Left lobe of liver (tissue), 2 donors: ENCODE results near the gene LYL1. TPM values are rescaled to one million over a fixed set of nuclear protein-coding genes. Genes with fewer than 3 reads are reported as not detected.
A peak's percentile ranks its signal among the peaks of the same experiment; 100 is the strongest.

Experiments
- ATAC-seq: fragments of 200-7000 bp; cut with Tn5 transposase; one replicate; pipeline ENCODE4 v1.9.1; 2020; ENCODE audit warnings: mild to moderate bottlenecking, moderate library complexity
- DNase-seq: peaks from one replicate; pipeline ENCODE4 v3.0.0-alpha.2; 2020; ENCODE audit warnings: low spot score
- total RNA-seq: library from RNA; stranded (reverse); gene quantifications from one replicate; pipeline ENCODE4 v1.2.1, GENCODE V29; 2021
- donor health status: DM: no; HTN: no; CAD: no; lungs with moderate emphysema.
- donor health status: DM: no; HTN: yes; CAD: no.

LYL1 gene
- total RNA-seq, 1 donor from 2014 or later = 1.5 TPM

DNA sequence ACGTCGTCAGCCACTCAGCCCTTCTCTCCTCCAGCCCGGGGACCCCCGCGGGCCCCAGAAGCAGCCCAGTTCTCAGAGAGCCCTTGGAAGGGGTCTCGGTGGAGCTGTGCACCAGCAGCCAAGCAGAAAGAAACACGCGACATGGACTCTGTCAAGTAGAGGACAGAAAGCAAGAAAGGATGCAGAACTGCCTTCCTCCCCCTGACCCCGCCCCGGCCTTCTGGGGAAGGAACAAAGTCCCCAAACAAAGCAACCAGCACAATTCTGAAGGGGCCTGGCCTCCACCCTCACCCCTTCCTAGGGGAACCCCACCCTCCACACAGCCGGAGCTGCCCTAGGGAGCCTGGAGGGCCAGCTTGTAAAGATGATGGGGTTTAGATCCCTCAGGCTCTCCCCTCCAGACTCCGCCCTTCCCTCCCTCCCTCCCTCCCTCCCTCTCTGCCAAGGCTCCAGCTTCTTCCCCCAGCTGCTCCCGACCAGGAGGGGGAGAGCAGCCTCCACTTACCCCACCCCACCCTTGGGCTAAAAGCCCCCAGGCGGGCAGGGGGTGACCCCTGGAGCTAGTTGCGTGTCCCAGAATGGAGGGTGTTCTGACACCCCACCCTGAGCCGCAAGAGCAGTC is 7.8 kb downstream of the LYL1 start:
- DNase-seq (no peak), ATAC-seq (no peak)

DNA sequence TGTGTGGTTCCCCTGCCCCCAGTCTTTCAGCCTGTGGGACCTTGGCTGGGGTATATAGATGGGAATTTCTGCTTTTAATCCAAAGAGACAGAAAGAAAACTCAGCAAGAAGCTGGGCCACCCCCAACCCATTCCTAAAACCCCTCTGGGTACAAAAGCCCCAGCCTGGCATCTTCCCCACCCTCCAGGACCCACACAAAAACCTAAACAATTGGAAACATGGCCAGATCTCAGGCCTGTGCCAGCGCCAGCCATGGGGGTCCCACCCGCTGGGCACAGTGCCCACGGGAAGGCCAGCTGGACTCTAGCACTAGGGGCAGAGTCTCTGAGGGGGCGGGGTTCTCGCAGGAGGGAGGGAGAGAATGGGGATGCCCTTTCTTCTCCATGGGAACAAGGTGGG is 8.6 kb downstream of the LYL1 start:
- ATAC-seq (no peak), DNase-seq (no peak)

DNA sequence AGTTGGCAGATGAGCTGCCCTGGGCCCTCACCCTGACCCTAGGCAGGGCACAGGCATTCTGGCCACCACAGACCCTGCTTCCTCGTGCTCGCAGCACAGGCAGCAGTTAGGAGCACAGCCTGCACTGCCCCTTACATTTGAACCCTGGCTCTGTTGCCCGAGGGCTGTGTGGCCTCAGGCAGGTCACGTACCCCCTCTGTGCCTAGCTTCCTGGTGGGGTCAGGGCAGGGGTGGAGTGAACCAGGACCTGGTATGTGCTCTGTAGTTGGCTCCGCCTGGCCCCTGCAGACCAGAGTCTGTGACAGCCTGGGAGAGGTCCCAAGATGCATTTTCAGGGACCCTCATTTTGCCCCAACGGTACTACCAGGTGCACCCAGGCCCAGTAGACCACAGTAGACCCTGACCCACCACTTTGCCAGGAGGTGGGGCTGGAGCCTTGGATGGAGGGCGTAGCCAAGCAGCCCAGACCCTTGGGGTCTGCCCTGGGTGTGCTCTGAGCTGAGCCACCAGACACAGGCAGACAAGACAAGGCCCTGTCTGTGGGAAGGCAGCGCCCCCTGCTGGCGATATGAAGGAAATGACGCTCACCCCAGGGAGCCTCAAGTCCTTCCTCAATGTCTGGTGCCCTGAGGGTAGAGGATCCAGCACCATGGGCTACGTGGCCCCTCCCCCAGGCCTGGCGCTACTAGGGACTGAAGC is 9.1 kb downstream of the LYL1 start:
- ATAC-seq (peak; percentile 77), DNase-seq (peak; percentile 81)

DNA sequence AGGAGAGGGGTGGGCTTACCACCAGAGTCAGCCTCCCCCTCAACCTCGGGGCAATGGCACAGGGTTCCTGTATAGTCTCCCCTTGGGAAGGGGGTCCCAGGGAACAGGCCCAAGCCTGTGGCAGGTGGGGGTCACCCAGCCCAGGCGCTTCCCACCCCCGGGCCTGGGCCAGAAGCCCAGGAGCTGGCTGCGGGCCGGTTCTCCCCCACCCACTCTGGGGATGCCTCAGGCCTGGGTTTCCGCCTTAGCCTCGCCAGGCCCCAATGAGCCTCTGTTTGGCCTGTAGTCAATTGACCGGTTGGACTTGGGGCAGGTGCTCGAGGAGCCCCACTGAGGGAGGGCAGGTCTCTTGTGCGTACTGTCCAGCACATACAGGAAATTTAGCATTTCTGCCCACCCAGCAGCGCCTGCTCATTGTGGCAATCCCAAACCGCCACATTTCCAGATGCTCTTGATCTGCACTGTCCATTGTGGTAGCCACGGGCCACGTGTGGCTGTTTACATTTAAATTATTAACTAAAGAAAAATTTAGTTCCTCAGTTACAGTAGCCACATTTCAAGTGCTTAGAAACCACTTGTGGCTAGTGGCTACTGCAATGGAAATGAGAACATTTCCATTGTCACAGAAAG is 9.9 kb downstream of the LYL1 start:
- DNase-seq (no peak), ATAC-seq (no peak)

DNA sequence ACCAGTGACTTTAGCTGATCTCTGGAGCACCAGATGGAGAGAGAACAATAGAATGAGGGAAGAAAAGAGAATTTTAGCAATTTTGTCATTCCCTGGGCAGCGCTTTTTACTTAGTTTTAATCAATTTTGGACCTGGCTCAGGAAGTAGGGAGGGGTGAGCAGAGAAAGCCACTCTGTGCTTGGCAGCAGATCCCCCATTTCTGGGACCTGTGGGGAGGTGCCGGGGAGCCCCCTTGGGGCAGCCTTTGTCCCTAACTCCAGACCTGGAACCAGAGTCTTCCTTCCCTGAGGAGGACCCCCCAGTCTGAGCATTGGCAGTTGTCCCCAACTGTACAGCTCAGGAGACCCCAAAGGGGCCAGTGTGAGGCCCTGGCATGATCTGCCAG is 10.5 kb downstream of the LYL1 start:
- DNase-seq (no peak), ATAC-seq (no peak)

DNA sequence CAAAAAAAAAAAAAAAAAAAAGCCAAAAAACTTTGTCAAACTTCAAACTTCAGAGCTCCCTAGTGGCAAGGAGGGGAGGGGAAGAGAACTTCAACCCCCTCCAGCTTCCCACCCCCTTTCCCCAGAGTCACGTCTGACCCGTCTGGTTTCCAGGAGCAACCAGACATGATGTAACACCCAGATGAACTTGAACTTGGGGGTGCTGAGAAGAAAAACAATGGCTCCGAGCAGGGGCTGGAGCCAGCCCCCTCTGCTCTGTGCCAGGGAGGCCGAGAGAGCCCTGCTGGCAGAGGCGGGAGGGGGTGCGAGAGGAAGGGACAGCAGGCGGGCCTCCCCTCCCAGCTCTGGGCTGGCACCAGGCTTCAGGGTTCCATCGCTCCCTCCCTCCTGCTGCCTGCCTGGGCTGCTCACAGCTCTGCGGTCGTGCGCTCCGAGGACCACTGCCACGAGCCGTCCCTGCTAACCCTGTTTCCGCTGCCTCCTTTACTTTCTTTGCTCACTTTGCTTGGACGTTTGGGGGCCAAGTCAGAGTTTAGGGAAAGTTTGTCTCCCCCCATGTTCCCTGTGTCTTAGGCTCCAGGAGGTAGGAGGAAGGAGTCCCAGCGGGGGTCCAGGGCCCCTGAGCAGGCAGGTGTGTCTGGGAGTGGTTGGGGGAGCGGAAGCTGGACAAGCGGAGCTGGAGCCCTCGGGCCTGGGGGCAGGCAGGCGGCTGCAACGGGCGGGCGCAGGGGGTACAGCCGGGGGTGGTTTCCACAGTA is 11.1 kb downstream of the LYL1 start:
- peak; percentile 1 for ATAC-seq
- DNase-seq = no peak

DNA sequence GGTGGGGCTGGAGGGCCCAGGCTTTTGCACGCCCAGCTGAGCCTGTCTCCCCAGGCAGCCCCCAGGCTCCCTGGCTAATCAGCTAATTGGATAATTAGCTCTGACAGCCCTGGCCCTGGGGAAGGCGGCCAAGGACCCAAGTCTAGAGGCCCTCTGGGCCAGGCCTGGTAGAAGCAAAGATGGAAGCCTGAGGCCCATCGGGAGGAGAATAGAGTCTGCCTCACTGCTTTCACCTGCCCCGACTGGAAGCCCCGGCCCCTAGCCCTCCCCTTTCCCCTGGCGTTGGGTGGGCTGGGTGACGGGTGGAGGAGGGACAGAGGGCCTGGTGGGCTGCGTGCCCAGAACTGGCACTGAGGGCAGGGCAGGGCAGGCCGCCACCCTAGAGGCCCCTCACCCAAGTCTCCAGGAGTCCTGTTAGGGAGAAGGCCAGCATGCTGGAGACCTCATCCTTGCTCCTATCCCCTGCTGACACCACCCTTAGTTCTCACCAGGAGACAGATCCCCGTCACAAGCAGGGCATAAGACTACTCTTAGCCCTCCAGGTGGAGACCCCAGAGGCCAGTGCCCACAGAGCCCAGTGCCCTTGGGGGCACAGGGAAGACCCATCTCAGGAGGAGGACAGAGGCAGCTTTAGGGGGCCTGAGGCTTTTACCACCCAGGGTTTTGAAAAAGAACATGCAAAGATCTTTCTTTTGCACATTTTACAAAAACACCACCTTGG is 12.0 kb downstream of the LYL1 start:
- no peak for DNase-seq
- ATAC-seq = no peak

DNA sequence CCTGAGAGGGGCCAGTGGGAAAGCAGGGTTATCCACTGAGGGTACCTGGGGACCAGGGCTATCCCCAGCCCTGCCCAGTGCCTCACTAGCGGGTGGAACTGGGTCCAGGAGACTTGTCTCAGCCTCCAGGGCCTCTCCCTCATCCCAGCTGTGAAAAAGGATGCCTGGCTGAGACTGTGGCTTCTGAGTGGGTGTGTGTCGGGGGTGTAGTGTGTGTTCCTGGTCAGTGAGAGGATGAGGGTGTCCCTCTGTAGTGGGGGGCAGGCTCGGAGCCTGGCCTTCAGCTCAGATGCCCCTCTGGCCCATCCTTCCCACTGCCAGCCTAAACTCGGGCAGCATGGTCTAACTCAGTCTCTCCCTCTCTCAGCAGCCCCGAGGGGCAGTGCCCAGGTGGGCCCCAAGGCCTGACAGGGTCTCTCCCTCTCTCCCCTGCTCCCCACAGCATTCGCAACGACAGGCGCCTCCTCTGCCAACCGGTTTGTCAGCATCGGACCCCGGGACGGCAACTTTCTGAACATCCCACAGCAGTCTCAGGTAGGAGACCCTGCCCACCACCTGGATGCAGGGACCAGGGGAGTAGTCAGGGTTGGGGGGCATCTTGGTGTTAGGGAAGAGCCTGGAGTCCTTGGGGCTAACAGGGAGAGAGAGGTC is 12.7 kb downstream of the LYL1 start:
- no peak for DNase-seq
- ATAC-seq = no peak

DNA sequence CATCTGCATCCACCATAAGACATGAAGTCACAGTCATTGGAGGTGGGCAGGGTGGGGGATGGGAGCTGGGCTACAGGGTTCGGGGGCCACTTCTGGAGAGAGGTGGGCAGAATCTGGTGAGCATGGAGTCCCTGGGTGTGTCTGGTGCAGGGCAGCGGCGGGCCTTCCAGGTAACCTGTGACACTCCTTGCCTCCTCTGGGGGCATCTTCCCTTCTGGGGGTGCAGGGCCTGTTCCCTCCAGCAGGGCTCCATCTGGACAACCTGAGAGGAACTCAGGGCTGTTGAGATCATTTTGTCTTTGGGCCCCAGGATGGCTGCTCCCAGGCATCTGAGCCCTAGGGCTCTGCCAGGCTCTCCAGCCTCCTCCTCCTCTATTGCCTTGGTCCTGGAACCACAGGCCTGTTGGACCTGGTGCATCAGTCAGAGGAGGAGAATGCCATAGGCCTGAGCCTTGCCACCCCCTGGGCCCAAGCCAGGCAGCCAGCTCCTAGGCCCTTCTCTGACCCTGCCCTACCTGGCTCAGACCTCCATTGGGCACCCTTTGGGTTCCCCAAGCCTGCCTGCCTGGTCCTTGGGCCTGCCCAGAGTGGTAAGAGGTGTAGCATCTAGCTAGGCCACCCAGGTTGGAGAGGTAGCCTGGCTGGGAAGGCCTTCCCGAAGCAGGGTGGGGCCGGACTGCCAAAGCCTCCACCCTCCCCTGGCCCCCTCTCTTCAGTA is 13.4 kb downstream of the LYL1 start:
- ATAC-seq = no peak
- no peak for DNase-seq

DNA sequence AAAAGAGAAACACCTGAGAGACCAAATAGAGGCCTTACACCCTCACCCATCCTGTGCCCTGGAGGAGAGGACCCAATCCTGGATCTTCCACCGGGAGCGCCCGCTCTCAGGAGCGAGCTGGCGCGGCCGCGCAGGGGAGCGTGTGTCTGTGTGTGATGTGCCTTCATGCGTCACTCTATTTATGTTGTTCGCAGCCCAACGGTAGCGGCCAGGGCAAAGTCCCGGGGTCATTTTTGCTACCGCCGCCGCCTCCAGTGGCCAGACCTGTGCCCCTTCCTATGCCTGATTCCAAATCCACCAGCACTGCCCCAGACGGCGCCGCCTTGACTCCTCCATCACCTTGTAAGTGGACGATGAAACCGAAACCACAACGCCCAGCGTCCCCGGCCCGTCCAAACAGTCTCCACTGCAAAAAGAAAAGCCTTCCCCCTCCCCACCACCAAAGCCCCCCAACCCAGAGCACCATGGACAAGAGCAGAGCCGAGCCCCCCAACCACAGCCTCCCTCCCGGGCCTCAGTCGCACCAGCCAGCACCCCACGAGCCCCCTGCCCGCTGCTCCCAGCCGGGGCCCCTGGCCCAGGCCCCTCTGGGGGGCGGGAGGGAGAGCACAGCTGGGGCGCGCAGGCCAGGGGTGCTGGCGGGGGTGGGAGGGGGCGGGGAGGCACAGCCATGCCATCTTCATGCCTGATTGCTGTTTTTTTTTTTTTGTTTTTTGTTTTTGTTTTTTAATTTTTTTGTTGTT is 14.7 kb downstream of the LYL1 start:
- peak; percentile 78 for DNase-seq
- peak; percentile 73 for ATAC-seq

DNA sequence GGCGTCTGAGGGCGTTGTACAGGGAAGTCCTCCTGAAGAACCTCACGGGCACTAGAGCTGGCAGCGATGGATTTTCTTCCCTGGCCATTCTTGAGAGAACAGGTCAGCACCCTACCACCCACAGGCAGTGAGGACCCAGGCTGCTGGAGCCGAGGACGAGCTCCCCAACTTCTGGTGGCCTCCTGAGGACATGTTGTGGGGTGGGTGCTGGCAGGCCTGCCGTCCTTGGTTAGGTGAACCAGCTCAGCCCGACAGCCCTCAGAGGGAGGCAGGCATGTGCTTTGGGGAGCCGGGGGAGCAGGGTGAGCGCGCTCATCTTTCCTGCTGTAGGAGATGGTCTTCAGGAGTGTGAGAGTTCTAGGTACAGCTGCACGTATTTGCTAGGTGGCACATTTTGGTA is 15.4 kb downstream of the LYL1 start:
- DNase-seq (no peak), ATAC-seq (no peak)

DNA sequence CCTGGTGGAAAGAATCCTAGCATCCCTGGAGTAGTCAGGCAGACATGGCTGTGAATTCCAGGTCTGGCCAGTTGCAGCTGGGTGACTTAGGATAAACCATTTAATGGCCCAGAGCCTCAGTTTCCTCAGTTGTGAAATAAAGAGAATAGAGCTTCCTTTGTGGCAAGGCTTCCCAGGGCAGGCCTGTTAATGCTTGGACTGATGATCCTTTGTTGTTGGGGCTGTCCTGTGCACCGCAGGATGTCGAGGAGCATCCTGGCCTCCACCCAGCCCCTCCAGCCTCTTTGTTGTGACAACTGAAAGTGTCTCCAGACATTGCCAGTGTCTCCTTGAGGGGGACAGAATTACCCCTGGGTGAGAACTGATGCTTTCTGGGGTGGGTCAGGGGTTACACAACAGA is 16.3 kb downstream of the LYL1 start:
- DNase-seq (no peak), ATAC-seq (no peak)

DNA sequence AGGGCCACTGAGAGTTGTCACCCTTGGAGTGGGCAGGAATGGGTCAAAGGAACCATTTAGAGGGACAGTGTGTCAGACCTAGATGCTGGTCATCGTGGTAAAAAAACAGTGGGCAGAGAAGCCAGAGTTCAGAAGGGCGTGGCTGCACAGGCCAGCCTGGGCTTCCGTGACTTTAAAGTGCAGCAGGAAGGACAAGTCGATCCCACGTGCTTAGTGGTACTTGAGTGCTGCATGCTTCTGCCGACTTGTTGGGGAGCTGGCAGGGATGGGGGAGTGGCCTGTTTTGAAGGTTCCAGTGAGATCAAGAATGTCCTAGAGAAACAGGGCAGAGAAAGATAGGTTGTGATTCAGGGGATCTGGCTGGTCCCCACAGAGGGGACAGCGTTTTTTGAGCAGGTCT is 17.0 kb downstream of the LYL1 start:
- DNase-seq (no peak), ATAC-seq (no peak)

DNA sequence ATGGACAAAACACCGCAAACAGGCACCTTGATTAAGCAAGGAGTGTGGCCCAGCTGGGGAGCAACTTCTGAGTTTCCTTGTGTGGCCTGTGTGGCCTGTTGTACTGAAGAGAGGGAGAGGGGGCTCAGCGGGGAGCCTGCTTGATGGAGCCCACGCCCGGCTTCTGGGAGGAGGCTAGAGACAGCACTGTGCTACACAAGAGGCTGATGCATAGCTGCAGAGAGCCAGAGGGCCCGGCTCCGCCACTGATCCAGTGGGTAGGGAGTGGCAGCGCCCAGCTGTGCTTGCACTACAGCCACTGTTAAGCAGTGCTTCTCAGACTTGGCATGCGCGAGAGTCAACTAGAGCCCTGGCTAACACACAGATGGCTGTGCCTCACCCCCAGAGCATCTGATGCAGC is 19.0 kb downstream of the LYL1 start:
- DNase-seq (no peak), ATAC-seq (no peak)

DNA sequence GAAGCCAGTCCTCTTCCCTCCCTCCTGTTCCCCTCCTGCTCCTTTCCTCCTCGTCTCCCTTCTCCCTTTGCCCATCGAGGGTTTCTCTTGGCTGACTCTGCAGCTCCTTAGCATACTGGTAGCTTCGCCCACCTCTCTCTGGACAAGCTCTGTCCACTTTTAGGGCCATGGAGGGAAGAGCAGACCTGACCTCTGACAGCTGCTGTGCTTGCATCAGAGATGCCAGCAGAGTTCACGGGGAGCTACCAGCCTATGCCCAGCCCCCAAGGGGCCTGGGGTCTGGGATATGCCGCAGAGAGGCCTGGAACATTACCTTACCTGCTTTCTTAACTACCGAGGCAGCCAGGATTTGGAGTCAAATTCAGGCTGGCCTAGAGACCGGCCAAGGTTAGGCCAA is 19.7 kb downstream of the LYL1 start:
- DNase-seq (no peak), ATAC-seq (peak; percentile 51)

DNA sequence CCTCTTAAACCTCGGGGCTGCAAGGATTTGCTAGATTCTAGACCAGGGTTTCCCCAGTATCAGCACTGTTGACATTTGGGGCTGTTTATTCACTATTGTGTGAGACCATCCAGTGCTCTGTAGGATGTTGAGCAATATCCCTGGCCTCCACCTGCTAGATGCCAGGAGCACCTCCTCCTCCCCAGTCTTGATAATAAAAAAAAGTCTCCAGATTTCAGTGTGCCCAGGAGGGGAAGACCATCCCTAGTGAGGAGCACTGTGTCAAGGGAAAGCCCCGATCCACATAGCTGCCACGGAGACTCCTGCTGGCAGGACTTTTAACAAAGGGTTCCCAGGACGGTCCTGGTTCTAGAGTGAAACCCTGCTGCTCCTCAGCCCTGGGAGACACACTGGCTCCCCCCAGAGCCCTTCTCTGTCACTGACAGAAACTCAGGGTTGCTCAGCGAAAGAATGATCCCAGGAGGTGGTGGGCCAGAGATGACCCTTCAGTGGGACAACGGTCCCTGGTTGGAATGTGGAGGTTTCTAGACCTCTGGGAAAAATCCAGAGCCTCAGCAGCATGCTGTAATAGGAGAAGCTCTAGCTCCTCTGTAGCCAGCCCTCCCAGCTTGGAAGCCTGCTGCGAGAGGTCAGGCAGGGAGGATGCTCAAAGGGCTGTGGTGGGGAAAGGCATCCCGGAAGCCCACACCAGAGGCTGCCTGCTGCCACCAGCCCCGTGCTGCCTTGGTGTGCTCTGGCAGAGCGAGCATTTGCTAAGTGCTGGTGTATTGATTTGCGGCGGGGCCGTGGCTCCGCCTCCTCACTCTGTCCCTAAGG is 20.3 kb downstream of the LYL1 start:
- peak; percentile 76 for DNase-seq
- ATAC-seq = peak; percentile 89

DNA sequence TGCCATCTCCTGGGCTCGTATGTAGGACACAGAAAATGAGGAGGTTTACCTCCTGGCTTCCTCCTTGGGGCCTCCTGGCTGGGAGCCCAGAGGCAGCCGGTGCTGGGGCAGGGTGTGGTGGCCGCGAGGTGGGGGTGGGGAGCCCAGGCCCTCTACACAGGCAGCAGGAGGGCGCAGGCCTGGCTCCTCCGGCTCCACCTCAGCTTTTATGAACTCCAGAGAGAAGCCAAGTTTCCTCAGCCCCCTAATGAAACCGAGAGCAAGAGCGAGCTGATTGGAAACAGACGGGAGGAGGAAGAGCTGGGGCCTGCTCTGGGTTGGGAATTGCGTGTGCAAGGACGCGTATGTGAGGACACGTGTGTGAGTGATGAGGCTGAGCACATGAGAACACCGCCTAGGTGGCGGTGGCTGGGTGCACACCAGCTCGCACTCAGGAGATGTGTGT is 23.1 kb downstream of the LYL1 start:
- ATAC-seq (no peak), DNase-seq (no peak)

DNA sequence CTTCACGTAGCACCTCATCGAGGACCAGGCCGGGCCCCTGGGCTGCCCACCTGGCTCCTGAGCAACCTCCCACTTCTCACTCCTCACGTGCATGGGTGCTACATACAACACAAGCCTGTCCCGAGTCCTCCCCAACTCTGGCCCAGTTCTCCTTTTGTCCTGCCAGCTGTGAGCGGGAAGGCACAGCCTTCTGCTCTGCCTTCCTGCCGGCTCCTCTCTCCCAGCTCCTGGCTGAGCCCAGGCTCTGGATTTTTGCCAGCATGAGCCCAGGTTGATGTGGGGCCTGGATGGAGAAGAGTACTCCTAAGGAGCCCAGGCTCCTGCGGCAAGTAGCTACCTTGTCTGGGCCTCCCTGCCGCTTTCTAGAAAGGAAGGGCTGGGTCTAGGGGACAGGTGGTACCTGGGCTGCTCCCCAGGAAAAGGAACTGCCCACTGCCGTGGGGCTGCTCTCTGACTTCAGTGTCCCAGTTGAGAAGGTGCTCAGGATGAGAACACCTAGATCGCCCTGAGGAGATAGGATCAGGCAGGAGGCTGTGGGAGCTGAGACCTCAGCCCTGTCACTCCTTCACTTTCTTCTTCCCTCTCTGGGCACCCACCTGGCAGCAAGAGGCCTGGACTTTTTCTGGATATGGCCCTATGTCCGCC is 23.6 kb downstream of the LYL1 start:
- no peak for DNase-seq

More for the DNA sequence above, 23.6 kb downstream of the LYL1 start:
- peak; percentile 5 for ATAC-seq
